Suprapubic skin (tissue), 3 donors: ENCODE data around the gene TMPRSS11F.

Source experiments
- CTCF ChIP-seq, 2 donors: fragments of 200-600 bp in 1 of 2; fragments of 450-650 bp in 1 of 2; sonication (generic) in 1 of 2; IDR thresholded peaks; one replicate each; pipeline ENCODE4 v1.5.1; 2016 to 2019; ENCODE audit warnings: antibody characterized with exemption in 2 of 2, mild to moderate bottlenecking in 1 of 2, moderate library complexity in 1 of 2
- POLR2AphosphoS5 ChIP-seq, 3 donors: sonication (generic); formaldehyde crosslinking; IDR thresholded peaks; one replicate each; pipeline ENCODE4 v1.6.1; 2017; ENCODE audit warnings: antibody characterized with exemption in 3 of 3

GRCh38 chr4:68132342-68132741 is 2.7 kb upstream of the TMPRSS11F start:
- TF ChIP-seq POLR2AphosphoS5 (IDR thresholded peaks at IDR 0.05) (no peak), CTCF (IDR thresholded peaks at IDR 0.05) (no peak)
